ENCODE measurements around the gene PPP2R5D.
"Not testable (repeated sequence)": the region's sequence is repeated elsewhere in the genome, so short reads cannot be mapped to it uniquely, and the experiment has no call there.

Gene PPP2R5D

GRCh38 chr6:42938428-42938796, 46.0 kb upstream of the PPP2R5D start:
- Histone ChIP-seq H2AFZ (no peak overlapping the region), H3K27me3 (ENCODE audit: control insufficient read depth, insufficient read depth, low read length) (no peaks in the 10 kb centered on the region), H3K9ac (no peak overlapping the region), H3K79me2 (no peaks in the 10 kb centered on the region), H3K4me1 (no peaks in the 10 kb centered on the region), H3K4me3 (ENCODE audit: low read depth, low read length) (no peak overlapping the region), H3K36me3 (ENCODE audit: control insufficient read depth, insufficient read depth, low read length) (no peaks in the 10 kb centered on the region), H3K9me3 (ENCODE audit: control insufficient read depth, low read length) (no peaks in the 10 kb centered on the region), H3K27ac (no peak overlapping the region), H3K4me2 (ENCODE audit: low read length) (no peak overlapping the region)
- TF ChIP-seq CTCF (IDR thresholded peaks at IDR 0.05) = no peak

- Histone ChIP-seq H3K79me2 (no peaks in the 10 kb centered on the region), H3K4me3 (ENCODE audit: low read depth, low read length) (no peak overlapping the region), H3K4me2 (ENCODE audit: low read length) (no peak overlapping the region), H3K9ac (no peak overlapping the region), H3K27me3 (ENCODE audit: control insufficient read depth, insufficient read depth, low read length) (no peaks in the 10 kb centered on the region), H3K36me3 (ENCODE audit: control insufficient read depth, insufficient read depth, low read length) (no peaks in the 10 kb centered on the region), H3K4me1 (no peaks in the 10 kb centered on the region), H3K27ac (no peak overlapping the region), H2AFZ (no peak overlapping the region), H3K9me3 (ENCODE audit: control insufficient read depth, low read length) (no peaks in the 10 kb centered on the region)
- TF ChIP-seq CTCF (IDR thresholded peaks at IDR 0.05) = no peak
Observed at GRCh38 chr6:42938987-42939809, 45.2 kb upstream of the PPP2R5D start.

DNA sequence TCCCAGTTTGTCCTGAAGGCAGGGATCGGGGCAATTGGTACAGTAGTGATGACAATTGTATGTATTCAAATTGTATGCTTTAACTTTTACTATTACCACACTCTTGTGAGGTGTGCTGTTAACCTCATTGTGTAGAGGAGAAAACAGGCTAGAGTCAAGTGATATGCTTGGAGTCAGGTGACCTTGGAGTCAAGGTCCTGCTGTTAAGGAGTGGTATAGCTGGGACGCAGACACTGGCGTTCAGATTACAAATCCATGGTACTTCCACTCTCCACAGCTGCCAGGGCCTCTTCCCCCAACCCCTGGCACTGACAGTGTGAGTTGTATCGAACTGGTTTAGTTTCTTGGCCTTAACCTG, 44.6 kb upstream of the PPP2R5D start:
- no peak overlapping the region for H3K4me3 ChIP-seq (ENCODE audit: low read depth, low read length)
- no peak for TF ChIP-seq CTCF (IDR thresholded peaks at IDR 0.05)
- H3K9me3 ChIP-seq (ENCODE audit: control insufficient read depth, low read length) = no peaks in the 10 kb centered on the region
- no peak overlapping the region for H3K9ac ChIP-seq
- no peaks in the 10 kb centered on the region for H3K79me2 ChIP-seq
- no peak overlapping the region for H2AFZ ChIP-seq
- H3K27ac ChIP-seq = no peak overlapping the region
- no peak overlapping the region for H3K4me2 ChIP-seq (ENCODE audit: low read length)
- no peaks in the 10 kb centered on the region for H3K36me3 ChIP-seq (ENCODE audit: control insufficient read depth, insufficient read depth, low read length)
- H3K4me1 ChIP-seq = no peaks in the 10 kb centered on the region
- no peaks in the 10 kb centered on the region for H3K27me3 ChIP-seq (ENCODE audit: control insufficient read depth, insufficient read depth, low read length)

GRCh38 chr6:42940493-42941045, 43.8 kb upstream of the PPP2R5D start:
- Histone ChIP-seq H3K9me3 (ENCODE audit: control insufficient read depth, low read length) (no peaks in the 10 kb centered on the region), H3K4me1 (no peaks in the 10 kb centered on the region), H3K4me2 (ENCODE audit: low read length) (no peak overlapping the region), H3K79me2 (no peaks in the 10 kb centered on the region), H3K4me3 (ENCODE audit: low read depth, low read length) (no peak overlapping the region), H3K27ac (no peak overlapping the region), H3K27me3 (ENCODE audit: control insufficient read depth, insufficient read depth, low read length) (no peaks in the 10 kb centered on the region), H3K9ac (no peak overlapping the region), H2AFZ (no peak overlapping the region), H3K36me3 (ENCODE audit: control insufficient read depth, insufficient read depth, low read length) (no peaks in the 10 kb centered on the region)
- TF ChIP-seq CTCF (IDR thresholded peaks at IDR 0.05) = no peak

DNA sequence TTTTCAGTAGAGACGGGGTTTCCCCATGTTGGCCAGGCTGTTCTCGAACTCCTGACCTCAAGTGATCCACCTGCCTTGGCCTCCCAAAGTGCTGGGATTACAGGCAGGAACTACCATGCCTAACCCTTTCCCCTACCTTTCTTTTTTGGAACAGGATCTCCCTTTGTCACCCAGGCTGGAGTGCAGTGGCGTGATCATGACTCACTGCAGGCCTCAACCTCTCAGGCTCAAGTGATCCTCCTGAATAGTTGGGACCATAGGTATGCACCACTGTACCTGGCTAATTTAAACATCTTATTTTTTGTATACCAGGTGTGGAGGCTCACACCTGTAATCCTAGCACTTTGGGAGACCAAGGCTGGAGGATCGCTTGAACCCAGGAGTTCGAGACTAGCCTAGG, 43.0 kb upstream of the PPP2R5D start:
- H3K9ac ChIP-seq; H3K79me2 ChIP-seq; H3K27me3 ChIP-seq (ENCODE audit: control insufficient read depth, insufficient read depth, low read length); H2AFZ ChIP-seq; H3K9me3 ChIP-seq (ENCODE audit: control insufficient read depth, low read length); H3K4me2 ChIP-seq (ENCODE audit: low read length); H3K4me3 ChIP-seq (ENCODE audit: low read depth, low read length); H3K4me1 ChIP-seq; H3K36me3 ChIP-seq (ENCODE audit: control insufficient read depth, insufficient read depth, low read length); H3K27ac ChIP-seq: not testable (repeated sequence)
